ENCODE results near the gene FOXJ1. TPM values are rescaled to one million over a fixed set of nuclear protein-coding genes. Genes with fewer than 3 reads are reported as not detected.

The FOXJ1 gene
- total and polyA plus RNA-seq, 2 of the 4 experiments (the other 2 are of a cell fraction) = 0.05 TPM; not detected in 1

DNA sequence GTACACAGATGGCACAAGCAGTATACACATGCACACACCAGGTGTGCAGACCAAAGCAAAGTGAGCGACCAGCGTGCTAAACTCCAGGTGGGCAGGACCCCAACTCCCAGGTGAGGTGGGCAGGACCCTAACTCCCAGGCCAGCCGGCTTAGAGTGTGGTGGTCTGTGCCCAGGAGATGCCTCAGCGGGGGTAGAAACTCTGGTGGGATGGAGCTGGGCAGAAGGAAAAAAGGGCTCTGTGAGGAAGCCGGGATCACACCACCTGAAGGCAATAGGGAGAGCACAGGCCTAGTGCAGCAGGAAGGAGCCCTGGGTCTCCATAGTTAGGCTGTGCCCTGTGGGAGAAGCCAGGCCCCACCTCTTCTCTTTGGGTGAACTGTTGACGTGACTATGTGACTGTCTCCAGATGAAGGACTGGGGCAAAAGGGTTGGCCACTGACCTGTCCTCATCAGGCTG, 1.6 kb upstream of the FOXJ1 start (continued):
- TF ChIP-seq CTCF (conservative IDR thresholded peaks at IDR 0.05; ENCODE audit: low read depth, low read length) = no peak

DNA sequence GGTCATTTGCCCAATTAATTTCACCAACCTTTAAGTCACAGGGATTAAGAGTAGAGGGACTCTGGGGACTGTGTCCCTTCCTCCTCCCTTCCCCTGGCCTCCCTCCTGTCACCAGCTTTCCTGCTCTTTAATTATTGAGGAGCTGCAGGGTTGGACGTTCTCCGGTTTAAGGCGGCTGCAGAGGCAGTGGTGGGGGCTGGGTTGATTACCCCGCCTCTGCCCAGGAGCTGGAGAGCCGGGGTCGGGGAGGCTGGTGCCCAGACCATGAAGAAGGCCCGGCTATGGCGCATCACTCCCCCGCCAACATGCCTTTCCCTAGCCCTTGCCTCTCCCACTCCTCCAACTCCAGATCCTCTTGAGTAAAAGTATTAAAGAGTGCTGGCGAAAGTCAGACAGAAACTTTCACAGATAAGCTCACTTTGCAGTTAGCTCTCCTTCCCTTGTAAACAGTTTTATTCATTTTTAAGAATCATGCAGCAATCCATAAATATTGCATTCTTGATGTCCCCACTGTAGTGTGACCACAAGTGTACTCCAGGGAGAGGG, 1.1 kb upstream of the FOXJ1 start:
- in situ Hi-C loops (cut with MboI; ENCODE audit: low sequenced_read_pairs) = no loop called here
- H2BK120ac ChIP-seq (ENCODE audit: low read depth, low read length) = no peak overlapping the region
- peak overlapping the region; percentile 31; the same call in 1 of the 2 replicates for H3K23ac ChIP-seq (ENCODE audit: low read depth, low read length)
- H3K4me3 ChIP-seq (ENCODE audit: insufficient read depth, low read depth, low read length) = no peak overlapping the region
- no peak overlapping the region for H2AK5ac ChIP-seq (ENCODE audit: low read depth, low read length)
- H2BK15ac ChIP-seq (ENCODE audit: low read depth, low read length) = no peak overlapping the region
- TF ChIP-seq MAZ (IDR thresholded peaks at IDR 0.05; ENCODE audit: borderline replicate concordance, low read depth, low read length) (no peak), FOS (IDR thresholded peaks at IDR 0.05; ENCODE audit: low read depth, low read length) (no peak), MXI1 (IDR thresholded peaks at IDR 0.05; ENCODE audit: borderline replicate concordance, low read depth, low read length) (no peak), RAD21 (IDR thresholded peaks at IDR 0.05; ENCODE audit: low read length) (no peak), MAFK (IDR thresholded peaks at IDR 0.05; ENCODE audit: low read depth, low read length) (no peak)
- TF ChIP-seq, protein P1, sequence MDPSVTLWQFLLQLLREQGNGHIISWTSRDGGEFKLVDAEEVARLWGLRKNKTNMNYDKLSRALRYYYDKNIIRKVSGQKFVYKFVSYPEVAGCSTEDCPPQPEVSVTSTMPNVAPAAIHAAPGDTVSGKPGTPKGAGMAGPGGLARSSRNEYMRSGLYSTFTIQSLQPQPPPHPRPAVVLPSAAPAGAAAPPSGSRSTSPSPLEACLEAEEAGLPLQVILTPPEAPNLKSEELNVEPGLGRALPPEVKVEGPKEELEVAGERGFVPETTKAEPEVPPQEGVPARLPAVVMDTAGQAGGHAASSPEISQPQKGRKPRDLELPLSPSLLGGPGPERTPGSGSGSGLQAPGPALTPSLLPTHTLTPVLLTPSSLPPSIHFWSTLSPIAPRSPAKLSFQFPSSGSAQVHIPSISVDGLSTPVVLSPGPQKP (IDR thresholded peaks at IDR 0.05; ENCODE audit: borderline replicate concordance, low read depth, low read length) = no peak
- H2AK9ac ChIP-seq (replicated peaks; ENCODE audit: low read depth, low read length, poor library complexity) = no peak overlapping the region
- H3K36me3 ChIP-seq (ENCODE audit: control insufficient read depth, insufficient read depth, low read length) = no peaks in the 10 kb centered on the region
- H3K14ac ChIP-seq (replicated peaks; ENCODE audit: low read depth, low read length) = no peak overlapping the region
- H3K4me1 ChIP-seq (ENCODE audit: control insufficient read depth, insufficient read depth, low read length) = no peaks in the 10 kb centered on the region; the same call in 1 of the 2 replicates
- H3K9me3 ChIP-seq (ENCODE audit: control insufficient read depth, insufficient read depth, low read length) = no peaks in the 10 kb centered on the region
- POLR2A ChIA-PET (ENCODE audit: unreplicated experiment) = no interaction called here
- peaks cover 55% of the 10 kb centered on the region for H3K27me3 ChIP-seq (ENCODE audit: control insufficient read depth, insufficient read depth, low read length)
- no peaks in the 10 kb centered on the region for H4K20me1 ChIP-seq (ENCODE audit: insufficient read depth, low read length)
- H3K27ac ChIP-seq (ENCODE audit: insufficient read depth, low read length) = no peak overlapping the region
- no peaks in the 10 kb centered on the region for H3K79me1 ChIP-seq (ENCODE audit: low read depth in 1 of 2, low read length in 2 of 2)
- H2BK20ac ChIP-seq (ENCODE audit: low read depth, low read length) = no peak overlapping the region
- no peak overlapping the region for H2AFZ ChIP-seq (replicated peaks; ENCODE audit: low read length, poor library complexity)
- H3K9ac ChIP-seq (ENCODE audit: low read depth, low read length) = no peak overlapping the region
- H3K9me1 ChIP-seq (ENCODE audit: insufficient read depth, low read length) = no peaks in the 10 kb centered on the region; the same call in 1 of the 2 replicates
- H4K5ac ChIP-seq (ENCODE audit: low read depth, low read length) = no peak overlapping the region
- intact Hi-C loops (cut with micrococcal nuclease) = no loop called here
- BruUV-seq (replicated peaks) = no TSS peak
- no CpG with 5 or more reads among the region's 10 CpGs for WGBS, 2 experiments (ENCODE audit: extremely low coverage in 2 of 2, insufficient read length in 1 of 2)
- no peak overlapping the region for H3K4ac ChIP-seq (ENCODE audit: low read depth, low read length)
- H2BK5ac ChIP-seq (ENCODE audit: low read depth, low read length, poor library complexity, severe bottlenecking) = no peak overlapping the region
- CTCF ChIA-PET = interaction anchor here (0.8 kb wide), 1 partner anchor 8 kb away, joined by 3 read pairs; no protein-coding TSS in a partner anchor
- dilution Hi-C loops (cut with HindIII; ENCODE audit: low sequenced_read_pairs, unreplicated experiment) = no loop called here
- H3K56ac ChIP-seq (ENCODE audit: extremely low read depth, insufficient read depth, low read length) = no peak overlapping the region
- DNase-seq (no peak), ATAC-seq (ENCODE audit: low read depth) (no peak)
- H3K18ac ChIP-seq (ENCODE audit: low read depth, low read length) = no peak overlapping the region
- no peak overlapping the region for H4K91ac ChIP-seq (ENCODE audit: insufficient read depth, low read depth, low read length)
- H4K8ac ChIP-seq (ENCODE audit: low read depth in 2 of 2, low read length in 2 of 2) = no peak overlapping the region
- H3K4me2 ChIP-seq (ENCODE audit: low read depth, low read length) = no peak overlapping the region

All from IMR-90 (cell line).